NK-92 (cell line): ENCODE data around the gene CNDP1.
"Not testable (repeated sequence)": the region's sequence is repeated elsewhere in the genome, so short reads cannot be mapped to it uniquely, and the experiment has no call there.

Experiments
- DNase-seq: peaks from one replicate; lab custom pipeline; 2025; ENCODE audit not compliant: unreplicated experiment; lab: John Stamatoyannopoulos, UW

Gene CNDP1

DNA sequence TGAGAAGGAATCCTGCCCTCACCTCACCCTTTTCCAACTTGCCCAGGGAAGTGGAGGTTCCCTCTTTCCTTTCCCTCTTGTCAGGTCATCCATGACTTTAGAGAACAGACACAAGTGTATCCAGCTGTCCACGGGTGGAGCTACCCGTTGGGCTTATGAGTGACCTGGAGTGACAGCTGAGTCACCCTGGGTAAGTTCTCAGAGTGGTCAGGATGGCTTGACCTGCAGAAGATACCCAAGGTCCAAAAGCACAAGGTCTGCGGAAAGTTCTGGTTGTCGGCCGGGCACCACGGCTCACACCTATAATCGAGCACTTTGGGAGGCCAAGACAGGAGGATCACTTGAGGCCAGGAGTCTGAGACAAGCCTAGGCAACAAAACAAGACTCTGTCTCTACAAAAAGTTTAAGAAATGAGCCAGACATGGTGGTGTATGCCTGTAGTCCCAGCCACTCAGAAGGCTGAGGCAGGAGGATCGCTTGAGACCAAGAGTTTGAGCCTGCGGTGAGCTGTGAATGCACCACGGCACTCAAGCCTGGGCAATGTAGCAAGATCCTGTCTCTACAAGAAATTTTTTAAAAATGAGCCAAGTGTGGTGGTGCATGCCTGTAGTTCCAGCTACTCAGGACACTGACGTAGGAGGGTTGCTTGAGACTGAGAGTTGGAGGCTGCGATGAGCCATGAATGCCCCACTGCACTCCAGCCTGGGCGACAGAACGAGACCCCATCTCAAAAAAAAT, 14.0 kb upstream of the CNDP1 start:
- no peak for DNase-seq

- no peak for DNase-seq
Observed at GRCh38 chr18:74521068-74521725, 13.1 kb upstream of the CNDP1 start.

- no peak for DNase-seq
Observed at GRCh38 chr18:74522635-74523548, 11.4 kb upstream of the CNDP1 start.

- DNase-seq = no peak
Observed at GRCh38 chr18:74524097-74524496, 10.2 kb upstream of the CNDP1 start.

- not testable (repeated sequence) for DNase-seq
Observed at GRCh38 chr18:74524915-74525314, 9.4 kb upstream of the CNDP1 start.

GRCh38 chr18:74525741-74526140, 8.6 kb upstream of the CNDP1 start:
- no peak for DNase-seq

DNA sequence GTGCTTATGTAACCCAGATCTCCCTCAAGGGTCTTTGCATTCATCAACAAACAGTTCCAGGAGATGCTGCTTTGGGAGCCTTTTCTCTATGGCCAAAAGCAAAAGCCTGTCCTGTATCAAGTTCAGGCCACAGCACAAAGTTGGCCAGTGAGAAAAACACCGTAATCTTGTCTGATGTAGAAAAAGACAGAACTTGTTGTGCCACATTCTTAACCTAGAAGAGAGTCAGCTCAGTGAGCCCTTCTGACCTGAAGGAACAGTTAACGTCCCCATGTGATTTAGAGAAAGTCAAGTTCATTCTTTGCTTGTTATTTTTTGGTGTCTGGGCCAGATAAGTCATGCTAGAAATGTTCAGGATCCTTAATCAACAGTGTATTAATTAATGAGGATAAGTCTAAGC, 7.8 kb upstream of the CNDP1 start:
- DNase-seq = no peak

DNA sequence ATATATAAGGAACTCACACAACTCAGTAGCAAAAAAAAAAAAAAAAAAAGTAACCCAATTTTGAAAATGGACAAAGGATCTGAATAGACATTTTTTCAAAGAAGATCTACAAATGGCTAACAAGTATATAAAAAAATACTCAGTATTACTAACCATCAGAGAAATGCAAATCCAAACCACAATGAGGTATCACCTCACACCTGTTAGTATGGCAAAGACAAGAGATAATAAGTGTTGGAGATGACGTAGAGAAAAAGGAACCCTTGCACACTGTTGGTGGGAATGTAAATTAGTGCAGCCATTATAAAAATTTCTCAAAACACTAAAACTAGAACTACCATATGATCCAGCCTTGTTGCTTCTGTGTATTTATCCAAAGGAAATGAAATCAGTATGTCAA, 5.8 kb upstream of the CNDP1 start:
- DNase-seq = no peak

- no peak for DNase-seq
Observed at GRCh38 chr18:74528913-74529312, 5.4 kb upstream of the CNDP1 start.

DNA sequence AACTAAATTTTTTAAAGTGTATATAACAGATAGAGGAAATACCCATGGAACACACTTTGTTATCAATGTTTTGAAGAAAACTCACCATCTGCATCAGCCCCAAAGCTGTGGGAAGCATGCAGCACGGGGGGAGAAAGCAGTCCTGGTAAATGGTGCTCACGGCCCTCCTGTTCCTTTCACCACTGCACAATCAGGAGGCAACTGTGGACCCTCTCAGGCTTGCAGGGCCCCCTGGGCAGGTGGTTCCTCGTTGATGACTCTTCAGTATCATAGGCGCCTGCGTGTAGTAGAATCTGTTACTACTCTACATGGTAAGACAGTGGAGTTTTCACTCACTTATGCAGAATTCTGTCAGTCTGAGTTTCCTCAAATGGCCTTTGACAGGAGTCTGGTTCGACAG, 4.9 kb upstream of the CNDP1 start:
- no peak for DNase-seq

GRCh38 chr18:74529811-74530583, 4.3 kb upstream of the CNDP1 start:
- DNase-seq = no peak

GRCh38 chr18:74530584-74530862, 3.8 kb upstream of the CNDP1 start:
- DNase-seq = no peak

DNA sequence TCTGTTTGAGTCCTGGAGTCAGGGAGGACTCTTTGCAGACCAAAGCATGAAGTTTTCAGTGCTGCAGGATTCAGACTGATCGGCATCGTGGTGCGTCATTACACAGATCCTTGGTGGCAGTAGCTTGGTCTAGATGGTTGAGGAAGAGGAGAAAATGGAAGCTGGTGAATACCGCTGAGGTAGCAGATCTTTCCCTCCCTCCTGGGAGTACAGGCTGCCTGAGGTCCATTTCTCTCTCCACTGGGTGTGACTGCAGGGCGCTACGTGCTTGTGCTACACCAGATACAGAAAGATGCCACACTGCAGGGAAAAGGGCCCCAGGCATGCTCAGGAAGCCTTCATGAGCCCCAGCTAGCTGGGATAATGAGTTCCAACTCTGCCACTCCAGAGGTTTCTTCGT, 3.3 kb upstream of the CNDP1 start:
- DNase-seq = no peak

DNA sequence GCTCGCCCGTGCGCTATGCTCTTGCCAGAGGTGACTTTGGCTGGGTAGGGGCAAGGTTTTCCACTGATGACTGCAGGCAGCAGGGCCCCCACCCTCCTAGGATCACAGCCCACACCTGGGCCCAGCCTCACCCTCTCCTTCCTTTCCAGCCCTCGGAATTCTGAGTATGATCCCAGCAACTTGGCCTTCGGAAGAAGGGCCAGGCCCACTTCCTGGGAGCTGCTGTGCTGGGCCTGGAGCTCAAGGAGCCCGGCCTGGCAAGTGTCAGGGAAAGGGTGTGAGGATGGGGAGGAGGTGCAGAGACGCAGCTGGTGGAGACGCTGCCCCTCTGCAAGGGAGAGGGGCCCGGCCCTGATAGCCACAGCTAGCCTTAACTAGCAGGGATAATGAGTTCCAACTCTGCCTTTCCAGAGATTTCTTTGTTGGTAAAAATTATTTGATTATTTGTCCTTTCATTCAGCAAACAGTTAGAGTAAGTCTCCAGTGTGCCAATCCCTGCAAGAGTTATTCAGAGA, 1.7 kb upstream of the CNDP1 start:
- no peak for DNase-seq

GRCh38 chr18:74533666-74534065, 634 bp upstream of the CNDP1 start:
- DNase-seq = no peak

DNA sequence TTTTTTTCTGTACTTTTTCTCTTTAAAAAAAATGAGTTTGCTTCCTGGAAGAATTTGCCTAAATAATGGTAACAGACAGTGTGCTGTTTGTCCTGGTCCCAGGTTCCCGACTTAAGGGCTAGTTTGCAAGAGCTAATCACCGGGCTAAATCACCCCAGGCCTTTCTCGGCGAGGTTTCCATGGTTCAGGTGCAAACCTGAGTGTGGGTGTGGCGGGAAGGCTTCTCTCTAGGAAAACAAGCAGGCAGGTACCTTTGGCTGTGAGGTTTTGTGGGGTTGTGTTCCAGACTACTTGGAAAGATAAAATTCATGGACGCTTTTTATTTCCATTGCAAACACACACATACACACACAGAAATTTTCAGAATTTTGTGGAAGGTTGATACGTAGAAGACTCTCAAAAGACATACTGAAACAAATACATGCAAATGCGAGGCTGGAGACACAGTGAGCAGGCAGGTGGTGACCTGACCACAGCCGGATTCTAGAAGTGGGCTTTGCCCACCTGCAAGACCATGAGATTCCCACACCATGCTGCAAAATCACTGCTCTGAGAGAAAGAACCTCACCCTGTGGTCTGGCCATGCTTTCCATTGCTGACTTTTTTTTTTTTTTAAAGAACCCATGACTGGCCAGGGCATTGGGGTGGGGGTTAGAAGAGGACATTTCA, 815 bp downstream of the CNDP1 start:
- no peak for DNase-seq

GRCh38 chr18:74539289-74539688, 5.0 kb downstream of the CNDP1 start:
- DNase-seq = no peak

- no peak for DNase-seq
Observed at GRCh38 chr18:74540652-74541421, 6.5 kb downstream of the CNDP1 start.

DNA sequence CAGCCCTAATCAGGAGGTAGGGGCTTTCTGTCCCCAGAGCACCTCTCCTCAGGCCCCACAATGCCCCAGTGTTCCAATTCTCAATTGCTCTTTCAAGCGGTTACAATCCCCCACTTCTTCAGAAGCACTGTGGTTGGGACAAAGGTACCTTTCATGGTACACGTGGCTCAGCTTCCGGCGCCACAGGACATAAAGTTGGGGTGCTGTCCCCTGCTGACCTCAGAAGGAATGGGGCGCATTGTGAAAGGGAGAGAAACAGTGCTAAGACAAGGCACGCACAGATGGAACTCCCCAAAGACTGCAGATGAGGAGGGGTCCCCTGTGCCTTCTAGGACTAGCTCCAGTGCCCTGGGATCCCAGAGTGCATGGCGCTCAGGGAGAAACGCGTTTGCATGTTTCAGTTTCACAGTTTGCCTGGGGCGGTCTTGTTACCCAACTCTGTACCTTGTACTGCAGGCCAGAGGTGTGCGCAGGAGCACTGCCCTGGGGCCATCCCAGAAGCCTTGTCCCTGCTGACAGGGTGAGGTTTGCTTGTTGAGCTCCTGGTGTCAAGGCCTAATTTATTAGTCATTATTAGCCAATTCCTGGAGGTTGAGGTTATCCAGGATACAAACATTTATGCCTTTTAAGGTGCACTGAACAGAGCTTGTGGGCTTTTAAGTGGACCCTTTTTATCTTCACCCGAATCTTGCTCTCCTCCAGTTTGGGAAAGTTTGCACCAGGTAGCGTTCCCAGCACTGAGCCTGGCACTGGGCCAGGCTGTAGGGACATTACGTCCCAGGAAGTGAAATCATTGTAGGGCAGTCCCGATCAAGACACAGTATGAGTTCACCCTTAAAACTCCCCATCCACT, 7.6 kb downstream of the CNDP1 start:
- DNase-seq = no peak
